GM12892 (cell line): ENCODE results near the gene WWOX.

ENCODE experiments used
- POLR2A ChIP-seq: IDR thresholded peaks from 2 replicates; pipeline ENCODE4 v1.6.1; 2011; ENCODE audit warnings: low read depth, low read length, control low read depth
- TAF1 ChIP-seq: IDR thresholded peaks from 2 replicates; pipeline ENCODE4 v1.6.1; 2011; ENCODE audit warnings: low read depth, mild to moderate bottlenecking, control low read depth, low read length, borderline replicate concordance

DNA sequence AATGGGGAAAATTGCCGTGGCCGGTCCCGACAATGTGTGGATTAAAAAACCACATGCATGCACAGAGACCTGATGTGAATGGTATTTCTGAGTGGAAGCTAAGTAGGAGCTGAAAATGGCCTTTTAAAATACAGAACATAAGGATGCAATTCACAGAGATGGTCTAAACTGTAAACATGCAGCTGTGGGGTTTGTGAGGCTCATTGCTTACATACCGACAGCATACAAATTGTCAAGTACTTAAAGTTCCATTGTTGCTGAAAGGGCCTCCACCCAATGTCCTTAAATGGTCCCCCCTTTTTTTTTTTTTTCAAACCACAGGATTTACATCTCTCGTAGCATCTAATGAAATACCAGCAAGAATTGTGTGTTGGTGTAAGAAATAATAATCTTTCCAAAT, 977.9 kb downstream of the WWOX start:
- TF ChIP-seq POLR2A (no peak), TAF1 (no peak)
